Loucy (cell line): ENCODE results near the gene PGF.

ENCODE experiments used
- H2AFZ ChIP-seq: fragments of 200-600 bp; sonication (generic); 2 replicates; pipeline ENCODE4 v1.6.0; 2016; ENCODE audit warnings: antibody characterized with exemption, mild to moderate bottlenecking, low read length, moderate library complexity
- H3F3A ChIP-seq: fragments of 200-600 bp; 2 replicates; pipeline ENCODE4 v1.6.0; 2016; ENCODE audit warnings: antibody characterized with exemption, low read depth, mild to moderate bottlenecking
- H3K27me3 ChIP-seq: fragments of 200-600 bp; sonication (generic); 2 replicates; pipeline ENCODE4 v1.6.1; 2014; ENCODE audit warnings: low read length, mild to moderate bottlenecking; ENCODE audit not compliant: insufficient read depth, poor library complexity, severe bottlenecking
- H3K36me3 ChIP-seq: fragments of 200-600 bp; sonication (generic); 2 replicates; pipeline ENCODE4 v1.6.1; 2016; ENCODE audit warnings: low read length; ENCODE audit not compliant: insufficient read depth
- H3K4me1 ChIP-seq: fragments of 200-600 bp; sonication (generic); 2 replicates; pipeline ENCODE4 v1.5.1; 2014; ENCODE audit warnings: low read length, mild to moderate bottlenecking; ENCODE audit not compliant: insufficient read depth, poor library complexity, severe bottlenecking
- H3K4me2 ChIP-seq: fragments of 200-600 bp; sonication (generic); 2 replicates; pipeline ENCODE4 v1.6.0; 2014; ENCODE audit warnings: antibody characterized with exemption, low read length, low read depth, mild to moderate bottlenecking; ENCODE audit not compliant: poor library complexity, severe bottlenecking
- H3K4me3 ChIP-seq: fragments of 200-600 bp; sonication (generic); 2 replicates; pipeline ENCODE4 v1.5.1; 2014; ENCODE audit warnings: low read length, mild to moderate bottlenecking, mixed read lengths; ENCODE audit not compliant: poor library complexity, severe bottlenecking
- H3K79me2 ChIP-seq: fragments of 200-600 bp; sonication (generic); 2 replicates; pipeline ENCODE4 v1.6.1; 2014; ENCODE audit warnings: low read length; ENCODE audit not compliant: insufficient read depth
- H3K9ac ChIP-seq: fragments of 200-600 bp; sonication (generic); 2 replicates; pipeline ENCODE4 v1.6.0; 2014; ENCODE audit warnings: mild to moderate bottlenecking, low read depth, low read length, moderate library complexity; ENCODE audit not compliant: poor library complexity, severe bottlenecking
- H3K9me2 ChIP-seq: fragments of 200-600 bp; sonication (generic); replicated peaks from 2 replicates; pipeline ENCODE4 v1.6.1; 2016; ENCODE audit warnings: low read depth, low read length, mixed read lengths
- H3K9me3 ChIP-seq: fragments of 200-600 bp; sonication (generic); 2 replicates; pipeline ENCODE4 v1.6.1; 2014; ENCODE audit warnings: mild to moderate bottlenecking, antibody characterized with exemption, low read length, low read depth; ENCODE audit not compliant: insufficient read depth
- H4K20me1 ChIP-seq: fragments of 200-600 bp; sonication (generic); 2 replicates; pipeline ENCODE4 v1.6.0; 2014; ENCODE audit warnings: antibody characterized with exemption, low read length, mild to moderate bottlenecking; ENCODE audit not compliant: insufficient read depth, poor library complexity, severe bottlenecking
- CTCF ChIP-seq: fragments of 200-600 bp; sonication (generic); conservative IDR thresholded peaks from 2 replicates; pipeline ENCODE4 v1.5.1; 2014; ENCODE audit warnings: mild to moderate bottlenecking, antibody characterized with exemption, low read length
- EZH2phosphoT487 ChIP-seq: fragments of 200-600 bp; IDR thresholded peaks from 2 replicates; pipeline ENCODE4 v1.6.1; 2018; ENCODE audit warnings: antibody characterized with exemption, mild to moderate bottlenecking, moderate library complexity, borderline replicate concordance

PGF gene

DNA sequence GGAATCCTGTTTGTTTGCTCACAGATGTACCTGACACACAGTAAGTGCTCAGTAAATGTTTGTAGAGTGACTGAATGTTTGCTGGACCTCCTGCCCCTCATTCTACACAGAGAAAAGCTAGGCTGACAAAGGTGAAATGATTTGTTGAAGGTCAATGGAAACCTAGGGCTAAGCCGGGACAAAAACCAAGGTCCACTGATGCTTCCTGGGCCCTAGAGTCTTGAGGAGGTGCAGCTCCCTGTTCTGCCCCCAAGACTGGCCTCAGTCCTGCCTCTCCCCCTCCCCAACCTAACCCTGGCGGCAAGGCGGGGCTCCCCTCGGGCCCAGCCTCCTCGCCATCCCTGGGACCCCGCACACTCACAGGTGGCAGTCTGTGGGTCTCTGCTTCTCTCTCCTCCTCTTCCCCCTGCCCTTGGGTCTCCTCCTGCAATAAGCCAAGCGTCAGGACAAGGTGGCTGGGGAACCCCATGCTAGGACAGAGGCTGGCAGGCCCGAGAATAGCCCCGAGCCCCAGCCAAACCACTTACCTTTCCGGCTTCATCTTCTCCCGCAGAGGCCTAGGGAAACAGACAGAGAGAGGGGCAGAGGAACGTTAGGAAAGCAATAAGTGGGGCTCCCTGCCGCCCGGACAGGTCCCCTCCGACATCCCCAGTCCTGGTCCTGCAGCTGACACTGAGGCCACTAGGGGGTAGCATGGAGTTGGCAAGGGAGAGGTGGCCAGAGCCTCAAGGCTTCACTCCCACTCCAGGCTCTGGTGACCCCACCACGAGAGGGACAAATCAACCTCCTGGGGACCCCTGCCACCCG, 9.3 kb downstream of the PGF start:
- H3K4me3 ChIP-seq: no peak overlapping the region
- no peaks in the 10 kb centered on the region for H3K27me3 ChIP-seq
- peak overlapping the region; percentile 88 for H2AFZ ChIP-seq
- no peaks in the 10 kb centered on the region for H4K20me1 ChIP-seq
- H3K9ac ChIP-seq: no peak overlapping the region
- H3F3A ChIP-seq: no peaks in the 10 kb centered on the region
- H3K9me2 ChIP-seq: no peaks in the 10 kb centered on the region
- no peaks in the 10 kb centered on the region for H3K9me3 ChIP-seq
- H3K79me2 ChIP-seq: no peaks in the 10 kb centered on the region
- no peak for TF ChIP-seq EZH2phosphoT487
- peak; percentile 91 for TF ChIP-seq CTCF
- H3K4me2 ChIP-seq: peak overlapping the region; percentile 5
- no peaks in the 10 kb centered on the region for H3K36me3 ChIP-seq
- peaks cover 5% of the 10 kb centered on the region for H3K4me1 ChIP-seq

- Histone ChIP-seq H3F3A (no peaks in the 10 kb centered on the region), H3K9ac (no peak overlapping the region), H3K9me3 (no peaks in the 10 kb centered on the region), H2AFZ (peak overlapping the region; percentile 88; the same call in 1 of the 2 replicates), H4K20me1 (no peaks in the 10 kb centered on the region), H3K9me2 (no peaks in the 10 kb centered on the region), H3K36me3 (no peaks in the 10 kb centered on the region), H3K4me3 (no peak overlapping the region), H3K27me3 (no peaks in the 10 kb centered on the region), H3K4me2 (no peak overlapping the region), H3K4me1 (peaks cover 6% of the 10 kb centered on the region), H3K79me2 (no peaks in the 10 kb centered on the region)
- TF ChIP-seq CTCF (peak; percentile 76), EZH2phosphoT487 (no peak)
Observed at GRCh38 chr14:74945261-74945851, 10.0 kb downstream of the PGF start.

GRCh38 chr14:74942608-74943007, 12.8 kb downstream of the PGF start:
- Histone ChIP-seq H3K4me2 (no peak overlapping the region), H3F3A (no peaks in the 10 kb centered on the region), H2AFZ (peak overlapping the region; percentile 51; the same call in 1 of the 2 replicates), H3K27me3 (no peaks in the 10 kb centered on the region), H3K4me1 (peaks cover 12% of the 10 kb centered on the region), H3K4me3 (no peak overlapping the region), H3K36me3 (no peaks in the 10 kb centered on the region), H3K9me3 (no peaks in the 10 kb centered on the region), H3K9me2 (no peaks in the 10 kb centered on the region), H3K79me2 (no peaks in the 10 kb centered on the region), H3K9ac (no peak overlapping the region), H4K20me1 (no peaks in the 10 kb centered on the region)
- TF ChIP-seq CTCF (no peak), EZH2phosphoT487 (no peak)
